ENCODE results near the gene PKD1.

DNA sequence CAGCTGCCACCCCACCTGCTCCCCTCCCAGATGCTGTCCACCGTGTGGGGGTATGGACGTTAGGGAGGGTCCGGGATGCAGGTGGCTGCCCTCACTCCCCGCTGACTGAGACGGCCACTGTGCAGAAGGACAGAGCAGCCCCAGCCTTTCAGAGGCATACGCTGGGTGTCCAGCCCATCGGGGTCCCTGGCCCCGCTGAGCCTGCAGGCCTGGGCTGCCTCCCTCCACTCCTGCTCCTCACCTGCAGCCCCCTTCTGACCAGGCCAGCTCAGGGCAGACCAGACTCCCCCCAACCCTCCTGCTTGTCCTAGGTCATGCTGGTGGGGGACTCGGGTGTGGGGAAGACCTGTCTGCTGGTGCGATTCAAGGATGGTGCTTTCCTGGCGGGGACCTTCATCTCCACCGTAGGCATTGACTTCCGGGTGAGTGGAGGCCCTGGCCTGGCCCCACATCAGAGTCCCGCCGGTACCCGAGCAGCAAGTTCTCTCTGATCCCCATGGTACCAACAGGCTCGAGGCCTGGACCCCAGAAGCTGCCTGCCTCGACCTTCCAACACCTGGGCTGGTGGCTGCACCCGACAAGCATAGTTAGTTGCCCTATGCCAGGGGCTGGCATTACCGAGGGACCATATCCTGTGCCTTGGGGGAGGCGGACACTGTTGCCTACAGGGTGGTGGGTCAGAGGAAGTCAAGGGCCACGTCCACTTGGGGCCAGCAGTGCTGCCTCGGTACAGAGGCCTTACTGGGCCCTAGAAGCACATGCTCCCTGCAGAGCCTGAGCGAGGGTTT lies 14.1 kb upstream of the PKD1 start:
- TF ChIP-seq GATA2 (IDR thresholded peaks at IDR 0.05; ENCODE audit: low read depth, low read length) (no peak), GATA3 (IDR thresholded peaks at IDR 0.05; ENCODE audit: low read depth, low read length) (no peak)
